ENCODE results near the gene TANGO6.

Gene TANGO6

DNA sequence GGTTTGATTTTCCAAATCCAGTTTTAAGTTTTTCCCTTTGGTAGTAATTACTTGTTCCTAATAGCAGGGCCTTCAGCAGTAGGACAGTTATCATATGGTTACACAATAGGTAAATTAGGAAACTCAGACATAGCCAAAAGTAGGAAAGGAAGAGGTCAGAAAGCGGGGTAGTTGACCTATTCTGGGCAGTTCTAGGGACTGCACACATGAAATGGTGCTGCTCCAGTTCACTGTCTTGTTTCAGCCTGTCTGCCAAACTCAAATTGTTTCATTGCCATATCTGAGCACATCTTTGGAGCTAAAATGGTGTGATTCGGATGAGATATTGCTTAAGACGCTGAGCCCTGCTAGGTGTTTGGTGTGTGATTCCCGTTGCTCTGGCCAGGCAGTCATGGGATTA, 56.7 kb downstream of the TANGO6 start:
- no peak for TF ChIP-seq CTCF (IDR thresholded peaks at IDR 0.05; ENCODE audit: low read depth, low read length, poor library complexity, severe bottlenecking)

GRCh38 chr16:68902003-68902968, 59.0 kb downstream of the TANGO6 start:
- Histone ChIP-seq H3K27me3 (ENCODE audit: control insufficient read depth, low read length) (no peaks in the 10 kb centered on the region), H3F3A (ENCODE audit: control insufficient read depth, insufficient read depth) (no peaks in the 10 kb centered on the region), H3K27ac (ENCODE audit: low read depth, low read length) (no peak overlapping the region), H3K79me2 (ENCODE audit: control insufficient read depth, low read length) (no peaks in the 10 kb centered on the region), H3K9me2 (replicated peaks; ENCODE audit: control insufficient read depth, low read length) (no peaks in the 10 kb centered on the region), H4K20me1 (ENCODE audit: control insufficient read depth, insufficient read depth, low read depth, low read length) (no peaks in the 10 kb centered on the region), H3K36me3 (ENCODE audit: control insufficient read depth, low read length) (peaks cover 5% of the 10 kb centered on the region), H3K9me3 (ENCODE audit: control insufficient read depth, insufficient read depth, low read length) (no peaks in the 10 kb centered on the region), H3K4me2 (ENCODE audit: low read length) (no peak overlapping the region), H3K4me1 (ENCODE audit: control insufficient read depth, low read length) (no peaks in the 10 kb centered on the region), H3K4me3 (ENCODE audit: low read length) (no peak overlapping the region)
- TF ChIP-seq CTCF (IDR thresholded peaks at IDR 0.05; ENCODE audit: low read depth, low read length, poor library complexity, severe bottlenecking) (peak; percentile 62), EZH2phosphoT487 (IDR thresholded peaks at IDR 0.05; ENCODE audit: borderline replicate concordance, low read length) (no peak)

More for the DNA sequence above, 56.7 kb downstream of the TANGO6 start:
- Histone ChIP-seq H3K4me3 (ENCODE audit: low read length) (no peak overlapping the region), H3K4me1 (ENCODE audit: control insufficient read depth, low read length) (no peaks in the 10 kb centered on the region), H3K4me2 (ENCODE audit: low read length) (no peak overlapping the region), H3K79me2 (ENCODE audit: control insufficient read depth, low read length) (no peaks in the 10 kb centered on the region), H3K9me2 (replicated peaks; ENCODE audit: control insufficient read depth, low read length) (no peaks in the 10 kb centered on the region), H3F3A (ENCODE audit: control insufficient read depth, insufficient read depth) (no peaks in the 10 kb centered on the region), H3K27ac (ENCODE audit: low read depth, low read length) (no peak overlapping the region), H4K20me1 (ENCODE audit: control insufficient read depth, insufficient read depth, low read depth, low read length) (no peaks in the 10 kb centered on the region), H3K27me3 (ENCODE audit: control insufficient read depth, low read length) (no peaks in the 10 kb centered on the region), H3K36me3 (ENCODE audit: control insufficient read depth, low read length) (peaks cover 5% of the 10 kb centered on the region), H3K9me3 (ENCODE audit: control insufficient read depth, insufficient read depth, low read length) (no peaks in the 10 kb centered on the region)

- no peaks in the 10 kb centered on the region for H3K4me1 ChIP-seq (ENCODE audit: control insufficient read depth, low read length)
- no peaks in the 10 kb centered on the region for H3F3A ChIP-seq (ENCODE audit: control insufficient read depth, insufficient read depth)
- H3K27me3 ChIP-seq (ENCODE audit: control insufficient read depth, low read length), result no peaks in the 10 kb centered on the region
- no peaks in the 10 kb centered on the region for H4K20me1 ChIP-seq (ENCODE audit: control insufficient read depth, insufficient read depth, low read depth, low read length)
- H3K79me2 ChIP-seq (ENCODE audit: control insufficient read depth, low read length), result no peaks in the 10 kb centered on the region
- no peak for TF ChIP-seq EZH2phosphoT487 (IDR thresholded peaks at IDR 0.05; ENCODE audit: borderline replicate concordance, low read length)
- H3K27ac ChIP-seq (ENCODE audit: low read depth, low read length), result no peak overlapping the region
- no peaks in the 10 kb centered on the region for H3K9me3 ChIP-seq (ENCODE audit: control insufficient read depth, insufficient read depth, low read length)
- H3K36me3 ChIP-seq (ENCODE audit: control insufficient read depth, low read length), result peaks cover 5% of the 10 kb centered on the region
- H3K9me2 ChIP-seq (replicated peaks; ENCODE audit: control insufficient read depth, low read length), result no peaks in the 10 kb centered on the region
- H3K4me2 ChIP-seq (ENCODE audit: low read length), result no peak overlapping the region
- no peak overlapping the region for H3K4me3 ChIP-seq (ENCODE audit: low read length)
Measured at GRCh38 chr16:68902969-68903345, 59.6 kb downstream of the TANGO6 start.

DNA sequence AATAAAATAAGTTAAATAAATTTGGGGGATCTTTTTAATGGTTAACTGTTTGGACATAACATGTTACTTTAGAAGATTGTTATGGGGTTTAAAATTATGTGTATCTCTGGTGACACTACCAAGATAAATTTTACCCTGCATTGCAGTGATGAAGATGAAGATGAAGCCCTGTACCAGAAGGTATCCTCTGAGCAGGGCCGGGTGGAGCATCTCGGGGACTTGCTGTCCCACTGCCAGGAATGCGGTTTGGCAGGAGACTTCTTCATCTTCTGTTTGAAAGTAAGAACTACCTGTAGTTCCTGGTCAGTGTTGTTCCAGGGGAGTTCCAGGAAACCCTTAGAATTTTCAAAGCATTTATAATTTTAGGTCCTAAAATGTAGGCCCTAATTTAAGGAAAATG, 64.0 kb downstream of the TANGO6 start:
- Histone ChIP-seq H3K4me3 (ENCODE audit: low read length) (no peak overlapping the region), H3K9me3 (ENCODE audit: control insufficient read depth, insufficient read depth, low read length) (no peaks in the 10 kb centered on the region), H3K4me1 (ENCODE audit: control insufficient read depth, low read length) (no peaks in the 10 kb centered on the region), H3K36me3 (ENCODE audit: control insufficient read depth, low read length) (peaks cover 19% of the 10 kb centered on the region), H3K9me2 (replicated peaks; ENCODE audit: control insufficient read depth, low read length) (no peaks in the 10 kb centered on the region), H4K20me1 (ENCODE audit: control insufficient read depth, insufficient read depth, low read depth, low read length) (no peaks in the 10 kb centered on the region), H3K27me3 (ENCODE audit: control insufficient read depth, low read length) (no peaks in the 10 kb centered on the region), H3K4me2 (ENCODE audit: low read length) (no peak overlapping the region), H3K79me2 (ENCODE audit: control insufficient read depth, low read length) (no peaks in the 10 kb centered on the region), H3F3A (ENCODE audit: control insufficient read depth, insufficient read depth) (no peaks in the 10 kb centered on the region), H3K27ac (ENCODE audit: low read depth, low read length) (no peak overlapping the region)
- no peak for TF ChIP-seq CTCF (IDR thresholded peaks at IDR 0.05; ENCODE audit: low read depth, low read length, poor library complexity, severe bottlenecking)
- no peak for TF ChIP-seq EZH2phosphoT487 (IDR thresholded peaks at IDR 0.05; ENCODE audit: borderline replicate concordance, low read length)

Data from DOHH2 (cell line).